ENCODE results near the gene MRNIP.
"Not testable (repeated sequence)": the region's sequence is repeated elsewhere in the genome, so short reads cannot be mapped to it uniquely, and the experiment has no call there.

Gene MRNIP

GRCh38 chr5:179840321-179840720 lies 18.3 kb downstream of the MRNIP start:
- no peak for DNase-seq (ENCODE audit: low read depth in 2 of 2)

GRCh38 chr5:179839328-179840256 lies 19.0 kb downstream of the MRNIP start:
- DNase-seq (ENCODE audit: low read depth in 2 of 2) = no peak

- DNase-seq (ENCODE audit: low read depth in 2 of 2) = no peak
Measured at GRCh38 chr5:179837076-179838011, 21.3 kb downstream of the MRNIP start.

GRCh38 chr5:179836225-179837019 lies 22.2 kb downstream of the MRNIP start:
- DNase-seq (ENCODE audit: low read depth in 2 of 2) = peak; percentile 34 to 38

GRCh38 chr5:179834871-179835270 lies 23.7 kb downstream of the MRNIP start:
- DNase-seq (ENCODE audit: low read depth in 2 of 2) = not testable (repeated sequence)

GRCh38 chr5:179834120-179834519 lies 24.5 kb downstream of the MRNIP start:
- no peak for DNase-seq (ENCODE audit: low read depth in 2 of 2)

- DNase-seq (ENCODE audit: low read depth in 2 of 2) = no peak
Measured at GRCh38 chr5:179833709-179834070, 24.9 kb downstream of the MRNIP start.

GRCh38 chr5:179833056-179833708 lies 25.4 kb downstream of the MRNIP start:
- DNase-seq (ENCODE audit: low read depth in 2 of 2) = no peak

GRCh38 chr5:179832039-179832745 lies 26.4 kb downstream of the MRNIP start:
- no peak for DNase-seq (ENCODE audit: low read depth in 2 of 2)

GRCh38 chr5:179830818-179831468 lies 27.7 kb downstream of the MRNIP start:
- no peak for DNase-seq (ENCODE audit: low read depth in 2 of 2)

GRCh38 chr5:179829732-179830435 lies 28.7 kb downstream of the MRNIP start:
- no peak for DNase-seq (ENCODE audit: low read depth in 2 of 2)

- DNase-seq (ENCODE audit: low read depth in 2 of 2) = no peak
Measured at GRCh38 chr5:179828756-179829421, 29.7 kb downstream of the MRNIP start.

GRCh38 chr5:179827680-179828079 lies 30.9 kb downstream of the MRNIP start:
- DNase-seq (ENCODE audit: low read depth in 2 of 2) = peak in 1 of 2 donors; percentile 47

- no peak for DNase-seq (ENCODE audit: low read depth in 2 of 2)
Measured at GRCh38 chr5:179825655-179826182, 32.9 kb downstream of the MRNIP start.

GRCh38 chr5:179824745-179825112 lies 33.9 kb downstream of the MRNIP start:
- DNase-seq (ENCODE audit: low read depth in 2 of 2) = no peak

- no peak for DNase-seq (ENCODE audit: low read depth in 2 of 2)
Measured at GRCh38 chr5:179823937-179824744, 34.5 kb downstream of the MRNIP start.

GRCh38 chr5:179822444-179822990 lies 36.1 kb downstream of the MRNIP start:
- no peak for DNase-seq (ENCODE audit: low read depth in 2 of 2)
